Measurements from ENCODE around the gene STMP1. TPM values are rescaled to one million over a fixed set of nuclear protein-coding genes. Genes with fewer than 3 reads are reported as not detected.

The STMP1 gene
- total and polyA plus RNA-seq, 2 of the 8 experiments (the other 6 are each of a cell fraction or from before 2014, with no cell fraction given), result 22.7 to 36.7 TPM

DNA sequence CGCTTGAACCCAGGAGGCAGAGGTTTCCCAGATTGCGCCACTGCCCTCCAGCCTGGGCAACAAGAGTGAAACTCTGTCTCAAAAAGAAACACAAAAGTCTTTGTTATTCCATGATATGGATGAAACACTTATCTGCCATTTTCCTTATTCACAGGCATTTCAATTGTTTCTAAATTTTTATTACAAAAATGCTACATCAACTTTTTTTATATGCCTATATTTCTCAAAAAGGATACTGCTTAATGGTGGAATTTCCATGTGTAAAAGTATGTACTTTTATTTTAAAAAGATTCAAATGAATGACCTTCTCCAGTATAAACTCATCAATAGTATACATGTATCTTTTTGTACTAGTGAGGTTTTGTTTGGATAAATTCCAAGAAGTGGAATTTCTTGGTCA, 41.9 kb upstream of the STMP1 start:
- no peaks in the 10 kb centered on the region; the same call in 1 of the 2 replicates for H3K79me1 ChIP-seq (ENCODE audit: low read depth, low read length)
- no peak overlapping the region for H4K8ac ChIP-seq (ENCODE audit: extremely low read depth, insufficient read depth, low read length)
- H3K9me3 ChIP-seq (ENCODE audit: insufficient read depth in 2 of 2, low read depth in 1 of 2, low read length in 1 of 2), result no peaks in the 10 kb centered on the region
- H4K91ac ChIP-seq (replicated peaks; ENCODE audit: insufficient read length, low read length), result no peak overlapping the region
- no peak overlapping the region for H2BK5ac ChIP-seq (ENCODE audit: low read depth, low read length)
- H3K23me2 ChIP-seq (ENCODE audit: low read depth, low read length), result no peaks in the 10 kb centered on the region
- H3K14ac ChIP-seq (ENCODE audit: insufficient read length), result no peak overlapping the region
- H3K79me2 ChIP-seq (ENCODE audit: control insufficient read depth in 1 of 2, insufficient read depth in 2 of 2, low read length in 2 of 2), result no peaks in the 10 kb centered on the region
- H3K9ac ChIP-seq (replicated peaks in 1 of 4; ENCODE audit: extremely low read depth in 1 of 4, low read depth in 3 of 4, low read length in 3 of 4), result no peak overlapping the region
- WGBS, 2 experiments (ENCODE audit: extremely low coverage in 1 of 2, insufficient coverage in 1 of 2, insufficient read length in 1 of 2, insufficient replicate concordance in 2 of 2, low coverage in 1 of 2, low lambda C conversion rate in 2 of 2, missing lambda C conversion rate in 1 of 2), result 100% methylated on average over 2 of the region's 2 CpGs; no CpG with 5 or more reads in 1 of the 2 experiments
- no peak overlapping the region for H3K27ac ChIP-seq (ENCODE audit: low read depth, low read length)
- no peaks in the 10 kb centered on the region for H3K27me3 ChIP-seq (replicated peaks in 1 of 4; ENCODE audit: control insufficient read depth in 3 of 4, extremely low read depth in 1 of 4, insufficient read depth in 3 of 4, low read length in 3 of 4)
- no peak overlapping the region for H4K5ac ChIP-seq (ENCODE audit: insufficient read length, low read depth, low read length)
- no peak overlapping the region for H3K4ac ChIP-seq (replicated peaks; ENCODE audit: insufficient read length, low read depth, low read length)
- H3K4me2 ChIP-seq (ENCODE audit: insufficient read depth in 1 of 2, low read depth in 2 of 2, low read length in 2 of 2), result no peak overlapping the region
- H2BK12ac ChIP-seq (ENCODE audit: low read depth, low read length), result no peak overlapping the region
- POLR2A ChIA-PET (ENCODE audit: partially characterized antibody), result interaction anchor here (1.2 kb wide), 1 partner anchor 18 kb away, joined by 3 read pairs; no protein-coding TSS in a partner anchor
- H3K18ac ChIP-seq (ENCODE audit: extremely low read depth, low read length), result no peak overlapping the region
- H2BK15ac ChIP-seq (ENCODE audit: low read length), result no peak overlapping the region
- H3K4me1 ChIP-seq (replicated peaks in 1 of 4; ENCODE audit: control insufficient read depth in 3 of 4, insufficient read depth in 4 of 4, low read length in 3 of 4), result no peaks in the 10 kb centered on the region
- no peak overlapping the region for H2AK5ac ChIP-seq (ENCODE audit: low read depth, low read length)
- DNase-seq (ENCODE audit: low read depth in 1 of 2, low spot score in 2 of 2) (no peak), FAIRE-seq (no peak)
- no peak overlapping the region for H2AFZ ChIP-seq (ENCODE audit: low read length)
- peaks cover 25 to 87% (median 63%) of the 10 kb centered on the region in 4 experiments for H3K36me3 ChIP-seq (ENCODE audit: control insufficient read depth in 2 of 4, insufficient read depth in 4 of 4, low read length in 3 of 4)
- H4K20me1 ChIP-seq (replicated peaks in 1 of 2; ENCODE audit: control insufficient read depth in 1 of 2, insufficient read depth in 2 of 2, low read length in 2 of 2), result peaks cover 0 to 2% of the 10 kb centered on the region in 2 experiments
- no peak overlapping the region for H2BK20ac ChIP-seq (ENCODE audit: low read length)
- no peak overlapping the region for H3K56ac ChIP-seq (replicated peaks; ENCODE audit: insufficient read length, low read depth, low read length)
- CTCF ChIA-PET (ENCODE audit: partially characterized antibody), result interaction anchor here (0.6 to 4.9 kb wide), 17 partner anchors 8 to 1484 kb away, joined by 4 to 33 read pairs (median 7); no protein-coding TSS in a partner anchor
- H3K23ac ChIP-seq (ENCODE audit: insufficient read length), result no peak overlapping the region
- H3K4me3 ChIP-seq (ENCODE audit: extremely low read depth in 1 of 4, insufficient read depth in 2 of 4, low read depth in 3 of 4, low read length in 4 of 4), result no peak overlapping the region
- no peak overlapping the region for H2BK120ac ChIP-seq (replicated peaks; ENCODE audit: low read depth, low read length)
- TF ChIP-seq GABPA (IDR thresholded peaks at IDR 0.05; ENCODE audit: borderline replicate concordance, insufficient read depth, low read length) (no peak), KDM4A (IDR thresholded peaks at IDR 0.05; ENCODE audit: low read depth, low read length, severe bottlenecking) (no peak), EP300 (IDR thresholded peaks at IDR 0.05; ENCODE audit: borderline replicate concordance in 1 of 2, low read depth in 2 of 2, low read length in 2 of 2) (no peak), TBP (IDR thresholded peaks at IDR 0.05; ENCODE audit: low read depth, low read length) (no peak), KDM1A (IDR thresholded peaks at IDR 0.05; ENCODE audit: borderline replicate concordance, low read length) (no peak), CEBPB (IDR thresholded peaks at IDR 0.05; ENCODE audit: low read depth, low read length) (no peak), MAFK (IDR thresholded peaks at IDR 0.05; ENCODE audit: low read depth, low read length) (no peak), TAF1 (IDR thresholded peaks at IDR 0.05; ENCODE audit: low read depth, low read length) (no peak), SP4 (IDR thresholded peaks at IDR 0.05; ENCODE audit: low read length) (no peak), EZH2 (IDR thresholded peaks at IDR 0.05; ENCODE audit: low read depth, low read length, severe bottlenecking) (no peak), SIN3A (conservative IDR thresholded peaks at IDR 0.05 in 1 of 2, IDR thresholded peaks at IDR 0.05 in 1 of 2; ENCODE audit: low read depth in 1 of 2, low read length in 2 of 2) (no peak), CREB1 (IDR thresholded peaks at IDR 0.05) (no peak), SIX5 (IDR thresholded peaks at IDR 0.05; ENCODE audit: low read depth, low read length) (no peak), NANOG (IDR thresholded peaks at IDR 0.05; ENCODE audit: insufficient read depth, low read depth, low read length, poor library complexity, severe bottlenecking) (no peak)

Data from H1 (cell line).